ENCODE measurements around the gene SERINC1. TPM values are rescaled to one million over a fixed set of nuclear protein-coding genes. Genes with fewer than 3 reads are reported as not detected.

Gene SERINC1
- polyA plus RNA-seq, 4 donors = 192 to 260 (median 249) TPM

DNA sequence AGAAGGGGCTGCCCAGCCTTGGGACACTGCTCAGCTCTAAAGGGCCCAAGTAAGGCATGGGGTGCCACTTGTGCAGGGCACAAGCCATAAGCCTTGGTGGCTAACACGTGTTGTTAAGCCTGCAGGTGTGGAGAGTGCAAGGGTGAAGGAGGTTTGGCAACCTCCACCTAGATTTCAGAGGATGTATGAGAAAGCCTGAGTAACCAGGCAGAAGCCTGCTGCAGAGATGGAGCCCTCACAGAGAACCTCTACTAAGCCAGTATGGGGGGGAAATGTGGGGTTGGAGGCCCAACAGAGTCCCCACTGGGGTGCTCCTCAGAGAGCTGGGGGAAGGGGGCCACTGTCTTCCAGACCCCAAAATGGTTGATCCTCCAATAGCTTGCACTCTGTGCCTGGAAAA lies 32.6 kb downstream of the SERINC1 start:
- DNase-seq (ENCODE audit: low read depth in 4 of 4, low spot score in 3 of 4) = no peak

DNA sequence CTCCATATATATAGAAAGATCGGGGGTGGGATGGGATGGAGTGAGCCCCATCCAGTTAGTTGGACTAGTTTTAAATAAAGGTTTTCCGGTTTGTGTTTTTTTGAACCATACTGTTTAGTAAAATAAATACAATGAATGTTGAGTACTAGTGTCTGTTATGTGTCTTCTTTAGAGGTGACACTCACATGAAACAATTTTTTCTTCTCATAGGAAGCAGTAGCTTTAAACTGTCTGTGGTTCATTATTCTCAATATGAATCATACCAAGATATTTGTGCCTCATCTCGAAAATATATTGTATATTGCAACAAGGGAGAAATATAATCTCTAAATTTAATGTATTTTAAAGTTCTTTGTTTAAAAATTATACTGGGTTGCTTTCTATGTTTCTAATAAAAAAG lies 38.8 kb downstream of the SERINC1 start:
- DNase-seq (ENCODE audit: low read depth in 4 of 4, low spot score in 3 of 4) = no peak

DNA sequence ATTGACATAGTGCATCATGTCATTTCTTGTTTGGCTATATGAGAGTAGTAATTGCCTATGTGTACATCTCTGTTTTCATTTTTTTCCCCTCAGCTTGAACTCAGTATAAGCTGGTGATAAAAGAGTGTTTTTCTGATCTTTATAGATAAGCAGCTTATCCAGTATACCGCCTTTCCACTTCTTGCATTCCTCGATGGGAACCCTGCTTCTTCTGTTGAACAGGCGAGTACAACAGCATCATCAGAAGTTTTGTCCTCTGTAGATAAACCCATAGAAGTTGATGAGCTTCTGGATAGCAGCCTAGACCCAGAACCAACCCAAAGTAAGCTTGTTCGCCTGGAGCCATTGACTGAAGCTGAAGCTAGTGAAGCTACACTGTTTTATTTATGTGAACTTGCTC lies 39.8 kb downstream of the SERINC1 start:
- DNase-seq (ENCODE audit: low read depth in 4 of 4, low spot score in 3 of 4) = no peak

GRCh38 chr6:122429323-122429722 lies 42.3 kb downstream of the SERINC1 start:
- no peak for DNase-seq (ENCODE audit: low read depth in 4 of 4, low spot score in 3 of 4)

GRCh38 chr6:122428781-122429180 lies 42.8 kb downstream of the SERINC1 start:
- DNase-seq (ENCODE audit: low read depth in 4 of 4, low spot score in 3 of 4) = no peak

- DNase-seq (ENCODE audit: low read depth in 4 of 4, low spot score in 3 of 4) = no peak
Measured at GRCh38 chr6:122426597-122426996, 45.0 kb downstream of the SERINC1 start.

- DNase-seq (ENCODE audit: low read depth in 4 of 4, low spot score in 3 of 4) = no peak
Measured at GRCh38 chr6:122423734-122424133, 47.9 kb downstream of the SERINC1 start.

DNA sequence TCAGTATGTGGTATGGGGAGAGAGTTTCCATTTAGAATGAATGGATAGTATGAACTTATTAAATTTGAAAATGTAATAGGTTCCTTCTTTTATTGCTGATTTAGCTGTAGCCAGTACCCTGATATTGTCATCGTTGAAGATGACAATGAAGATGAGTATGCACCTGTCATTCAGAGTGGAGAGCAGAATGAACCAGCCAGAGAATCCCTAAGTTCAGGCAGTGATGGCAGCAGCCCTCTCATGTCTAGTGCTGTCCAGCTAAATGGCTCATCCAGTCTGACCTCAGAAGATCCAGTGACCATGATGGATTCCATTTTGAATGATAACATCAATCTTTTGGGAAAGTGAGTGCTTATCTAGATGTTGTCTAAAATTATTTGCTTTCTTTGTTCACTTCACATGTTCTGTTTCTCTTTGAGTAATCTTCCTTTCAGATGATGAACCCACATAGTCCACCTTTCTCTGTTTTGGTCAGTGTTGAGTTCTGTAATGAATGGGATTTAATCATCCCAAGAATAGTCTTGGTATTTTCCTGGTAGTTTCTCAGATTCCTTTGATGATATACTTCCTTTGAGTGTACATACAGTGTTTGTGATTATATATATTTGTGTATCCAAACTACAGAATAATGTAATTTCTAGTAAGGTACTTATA lies 48.9 kb downstream of the SERINC1 start:
- no peak for DNase-seq (ENCODE audit: low read depth in 4 of 4, low spot score in 3 of 4)

- DNase-seq (ENCODE audit: low read depth in 4 of 4, low spot score in 3 of 4) = no peak
Measured at GRCh38 chr6:122422003-122422402, 49.6 kb downstream of the SERINC1 start.

DNA sequence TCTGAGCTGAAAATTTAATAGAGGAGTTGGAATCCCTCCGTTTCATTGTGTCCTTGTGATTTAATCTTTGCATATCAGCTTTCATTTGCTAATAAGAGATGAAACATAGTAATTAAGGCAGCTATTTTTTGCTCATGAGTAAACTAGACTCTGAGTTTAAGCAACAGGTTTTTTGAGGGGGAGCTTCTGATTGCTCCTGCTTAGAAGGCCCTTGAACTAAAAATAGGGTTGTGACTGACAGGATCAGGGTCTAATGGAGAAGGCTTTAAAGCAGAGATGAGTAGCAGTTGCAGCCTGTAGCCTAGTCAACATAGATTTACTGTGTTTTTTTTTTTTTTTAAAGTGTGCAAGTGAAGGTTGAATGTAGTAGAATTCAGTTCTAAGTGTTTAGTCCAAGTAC lies 54.8 kb downstream of the SERINC1 start:
- no peak for DNase-seq (ENCODE audit: low read depth in 4 of 4, low spot score in 3 of 4)

GRCh38 chr6:122412001-122412400 lies 59.6 kb downstream of the SERINC1 start:
- DNase-seq (ENCODE audit: low read depth in 4 of 4, low spot score in 3 of 4) = no peak

GRCh38 chr6:122408702-122409458 lies 62.7 kb downstream of the SERINC1 start:
- no peak for DNase-seq (ENCODE audit: low read depth in 4 of 4, low spot score in 3 of 4)

GRCh38 chr6:122408240-122408639 lies 63.4 kb downstream of the SERINC1 start:
- no peak for DNase-seq (ENCODE audit: low read depth in 4 of 4, low spot score in 3 of 4)

DNA sequence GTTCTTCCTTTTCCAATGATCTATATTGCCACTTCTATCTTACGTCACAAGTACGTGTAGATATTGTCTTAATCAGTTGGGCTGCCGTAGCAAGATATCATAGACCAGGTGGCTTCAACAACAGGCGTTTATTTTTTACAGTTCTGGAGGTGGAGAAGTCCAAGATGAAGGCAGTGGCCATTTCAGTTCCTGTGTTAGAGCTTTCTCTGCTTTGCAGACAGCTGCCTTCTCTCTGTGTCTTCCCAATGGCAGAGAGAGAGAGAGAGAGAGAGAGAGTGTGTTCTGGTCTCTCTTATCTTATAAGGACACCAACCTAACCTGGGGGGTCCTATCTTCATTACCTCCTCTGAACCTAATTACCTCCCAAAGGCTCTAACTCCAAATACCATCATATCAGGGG lies 63.9 kb downstream of the SERINC1 start:
- DNase-seq (ENCODE audit: low read depth in 4 of 4, low spot score in 3 of 4) = no peak

DNA sequence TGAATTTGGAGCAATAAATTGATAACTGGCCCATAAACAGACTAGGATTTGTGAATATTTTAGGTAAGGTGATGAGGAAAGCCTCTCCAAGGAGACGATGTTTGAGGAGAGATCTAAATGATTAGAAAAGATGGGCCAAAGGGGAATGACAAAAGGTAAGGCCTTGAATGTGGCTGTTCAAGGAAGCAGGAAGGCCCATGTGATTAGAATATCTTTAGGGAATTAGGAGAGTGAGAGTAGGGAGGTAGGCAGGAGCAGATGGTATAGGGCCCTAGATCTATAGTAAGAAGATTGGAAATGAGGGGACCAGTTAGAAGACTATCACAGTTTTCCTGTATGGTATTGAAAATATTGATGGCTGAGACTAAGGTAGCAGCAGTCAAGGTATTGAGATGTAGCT lies 65.4 kb downstream of the SERINC1 start:
- no peak for DNase-seq (ENCODE audit: low read depth in 4 of 4, low spot score in 3 of 4)

GRCh38 chr6:122405417-122405816 lies 66.2 kb downstream of the SERINC1 start:
- no peak for DNase-seq (ENCODE audit: low read depth in 4 of 4, low spot score in 3 of 4)

- DNase-seq (ENCODE audit: low read depth in 4 of 4, low spot score in 3 of 4) = no peak
Measured at GRCh38 chr6:122404444-122404843, 67.2 kb downstream of the SERINC1 start.

DNA sequence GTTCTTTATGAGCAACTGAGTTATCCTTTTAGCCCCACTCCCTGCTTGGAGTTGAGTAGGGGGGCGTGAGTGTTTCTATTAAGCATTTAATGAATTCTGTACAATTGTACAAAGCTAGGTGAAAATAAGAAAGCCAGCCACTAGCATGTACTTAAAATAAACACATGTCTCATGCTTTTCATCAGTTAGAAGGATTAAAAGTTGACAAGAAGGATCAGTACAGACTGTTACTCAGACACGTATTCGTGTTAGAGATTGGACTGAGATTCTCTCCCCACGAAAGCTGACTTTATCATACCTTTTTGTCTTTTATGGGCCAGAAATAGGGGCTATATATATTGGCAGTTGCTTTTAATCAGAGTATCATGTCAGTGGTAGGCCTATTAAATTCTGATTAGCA lies 70.5 kb downstream of the SERINC1 start:
- DNase-seq (ENCODE audit: low read depth in 4 of 4, low spot score in 3 of 4) = no peak

DNA sequence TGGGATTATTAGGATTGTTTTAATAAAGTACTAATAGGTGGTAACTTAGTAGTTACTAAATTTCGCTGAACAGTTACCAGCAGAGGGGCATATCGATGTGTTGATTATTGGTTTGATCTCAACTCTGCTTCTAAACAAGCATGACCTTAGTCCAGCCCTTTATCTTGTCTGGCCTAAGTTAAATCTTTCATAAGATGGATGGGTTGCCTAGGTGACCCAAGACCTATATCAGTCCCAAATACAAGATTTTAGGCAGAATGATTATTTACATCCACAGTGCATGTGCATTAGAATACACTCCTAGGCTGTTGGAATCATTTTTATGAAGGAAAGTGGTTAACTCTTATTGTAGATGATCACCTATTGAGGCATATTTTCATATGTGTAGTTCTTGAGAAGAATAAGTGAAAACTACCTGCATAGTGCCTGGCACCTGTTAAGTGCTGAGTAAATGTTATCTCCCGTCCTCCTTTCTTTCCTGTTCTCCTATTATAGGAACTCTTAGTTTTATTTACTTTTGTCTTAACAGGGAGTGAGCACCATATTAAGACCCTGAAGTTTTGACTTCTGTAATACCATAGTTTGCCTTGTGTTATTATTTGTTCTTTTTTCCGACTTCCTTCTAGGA lies 71.0 kb downstream of the SERINC1 start:
- DNase-seq (ENCODE audit: low read depth in 4 of 4, low spot score in 3 of 4) = no peak

DNA sequence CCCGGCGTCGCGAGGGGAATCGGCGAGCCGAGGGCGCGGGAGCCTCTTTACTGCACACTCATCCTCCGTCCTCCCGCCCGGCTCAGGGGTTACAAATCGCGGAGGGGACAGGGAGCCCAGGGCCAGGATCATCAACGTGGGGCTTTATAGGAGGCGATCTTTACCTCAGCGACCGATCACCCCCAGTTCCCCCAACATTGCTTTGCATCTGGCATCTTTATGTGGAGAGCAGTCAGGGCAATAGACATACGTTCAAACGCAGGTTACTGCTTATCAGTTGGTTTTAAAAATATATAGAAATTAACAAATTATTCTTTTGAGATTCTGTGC lies 71.5 kb downstream of the SERINC1 start:
- peak in 1 of 4 donors; percentile 12 for DNase-seq (ENCODE audit: low read depth in 4 of 4, low spot score in 3 of 4)

DNA sequence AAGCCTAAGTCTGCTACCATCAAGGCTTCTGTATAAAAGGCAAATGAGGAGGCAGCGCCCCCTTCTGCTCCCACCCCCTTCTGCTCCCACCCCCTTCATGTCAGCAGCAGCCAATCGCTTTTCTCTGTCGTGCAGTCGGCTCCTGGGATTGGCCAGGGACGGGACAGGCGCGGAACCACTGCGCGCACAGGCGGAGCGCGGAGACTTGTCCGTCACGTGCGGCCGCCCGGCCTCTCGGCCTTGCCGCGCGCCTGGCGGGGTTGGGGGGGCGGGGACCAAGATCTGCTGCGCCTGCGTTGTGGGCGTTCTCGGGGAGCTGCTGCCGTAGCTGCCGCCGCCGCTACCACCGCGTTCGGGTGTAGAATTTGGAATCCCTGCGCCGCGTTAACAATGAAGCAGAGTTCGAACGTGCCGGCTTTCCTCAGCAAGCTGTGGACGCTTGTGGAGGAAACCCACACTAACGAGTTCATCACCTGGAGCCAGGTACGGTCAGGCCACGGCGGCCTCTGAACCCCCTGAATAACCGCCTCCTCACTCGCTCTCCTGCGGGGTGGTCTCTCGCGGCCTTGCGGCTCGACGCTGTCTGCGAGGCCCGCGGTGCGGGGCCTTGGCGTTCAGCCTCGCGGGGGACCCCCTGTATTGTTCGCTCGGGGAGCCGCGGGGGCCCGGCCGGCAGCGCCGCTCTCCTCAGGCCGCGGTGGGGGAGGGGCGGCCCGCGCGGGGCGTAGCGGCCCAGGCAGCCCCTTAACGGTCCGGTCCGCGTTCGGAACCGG lies 72.1 kb downstream of the SERINC1 start, which contains the start of gene HSF2:
TSS of gene HSF2 (plus strand) at position 305 of the 773 bp plus-strand sequence. CDS start at position 391, 86 bp downstream.
- DNase-seq (ENCODE audit: low read depth in 4 of 4, low spot score in 3 of 4) = peak; percentile 89 to 94 (median 91)

Data from left renal pelvis (tissue), 4 donors.